ENCODE results near the gene VPS13C. TPM values are rescaled to one million over a fixed set of nuclear protein-coding genes. Genes with fewer than 3 reads are reported as not detected.

Gene VPS13C
- total and polyA plus RNA-seq, 2 experiments from 2014 or later = 10.2 to 20.5 TPM

- Histone ChIP-seq H3K4me2 (no peak overlapping the region), H3K9me2 (ENCODE audit: insufficient read depth) (no peaks in the 10 kb centered on the region), H2AFZ (no peak overlapping the region), H4K20me1 (replicated peaks; ENCODE audit: insufficient read depth) (no peaks in the 10 kb centered on the region), H3K27ac (ENCODE audit: low read depth) (no peak overlapping the region), H3K4me1 (ENCODE audit: insufficient read depth) (no peaks in the 10 kb centered on the region), H3K79me2 (replicated peaks; ENCODE audit: insufficient read depth) (no peaks in the 10 kb centered on the region), H3K27me3 (ENCODE audit: insufficient read depth) (no peaks in the 10 kb centered on the region), H3K4me3 (no peak overlapping the region), H3K36me3 (ENCODE audit: insufficient read depth) (no peaks in the 10 kb centered on the region; the same call in none of the 2 replicates), H3F3A (replicated peaks; ENCODE audit: low read depth) (no peaks in the 10 kb centered on the region)
- Mint-ChIP-seq H3K4me3 (no peak overlapping the region), H3K9me3 (no peaks in the 10 kb centered on the region), H3K27ac (no peak overlapping the region), H3K27me3 (ENCODE audit: insufficient read depth, low read depth, poor library complexity) (peaks cover 1% of the 10 kb centered on the region), H3K4me1 (no peaks in the 10 kb centered on the region), H3K36me3 (ENCODE audit: low read depth) (no peaks in the 10 kb centered on the region; the same call in 1 of the 3 replicates)
- no peak for DNase-seq (ENCODE audit: low spot score)
- no peak for TF ChIP-seq ZNF331 (CRISPR knock-in tag; IDR thresholded peaks at IDR 0.05; ENCODE audit: low read depth)
- no peak for TF ChIP-seq EZH2phosphoT487 (IDR thresholded peaks at IDR 0.05; ENCODE audit: unreplicated experiment)
- TF ChIP-seq EZH2 (IDR thresholded peaks at IDR 0.05; ENCODE audit: low read depth, unreplicated experiment) = no peak
- TF ChIP-seq REST (IDR thresholded peaks at IDR 0.05; ENCODE audit: unreplicated experiment) = no peak
- TF ChIP-seq CREB1 (CRISPR knock-in tag; IDR thresholded peaks at IDR 0.05; ENCODE audit: low read depth) = no peak
- TF ChIP-seq POLR2AphosphoS5 (IDR thresholded peaks at IDR 0.05; ENCODE audit: low read depth) = no peak
- TF ChIP-seq ZNF462 (CRISPR knock-in tag; IDR thresholded peaks at IDR 0.05) = no peak
- no peak for TF ChIP-seq JUNB (IDR thresholded peaks at IDR 0.05; ENCODE audit: unreplicated experiment)
- TF ChIP-seq CTCF (conservative IDR thresholded peaks at IDR 0.05; ENCODE audit: low read depth in 2 of 2) = no peak
- no peak for TF ChIP-seq ETS1 (IDR thresholded peaks at IDR 0.05)
- no peak for ATAC-seq
Observed at GRCh38 chr15:61907753-61908086, 152.5 kb downstream of the VPS13C start.

Data from GM23338 (cell line).